Prostate gland (tissue), 2 donors: ENCODE results near the gene SFTPD. TPM values are rescaled to one million over a fixed set of nuclear protein-coding genes. Genes with fewer than 3 reads are reported as not detected.
"Not testable (repeated sequence)": the region's sequence is repeated elsewhere in the genome, so short reads cannot be mapped to it uniquely, and the experiment has no call there.

Source experiments
- DNase-seq: peaks from one replicate; pipeline ENCODE4 v3.0.0-alpha.2; 2019; ENCODE audit warnings: low spot score
- H3K27ac ChIP-seq, 2 donors: fragments of 200-600 bp; sonication (generic); 2 replicates each; pipeline ENCODE4 v1.5.1; 2017 to 2019
- H3K27me3 ChIP-seq: fragments of 200-600 bp; sonication (generic); replicated peaks from 2 replicates; pipeline ENCODE4 v1.5.1; 2019; ENCODE audit not compliant: insufficient read depth
- H3K36me3 ChIP-seq, 2 donors: fragments of 200-600 bp; sonication (generic); 1 replicate in 1 of 2; 2 replicates in 1 of 2; pipeline versions ENCODE4 v1.5.1 to v1.8.1; 2017 to 2019
- H3K4me1 ChIP-seq: fragments of 200-600 bp; sonication (generic); replicated peaks from 2 replicates; pipeline ENCODE4 v1.5.1; 2019
- H3K4me3 ChIP-seq, 2 donors: fragments of 200-600 bp; sonication (generic); 2 replicates each; pipeline ENCODE4 v1.5.1; 2017 to 2019
- H3K9me3 ChIP-seq: fragments of 200-600 bp; sonication (generic); 2 replicates; pipeline ENCODE4 v1.5.1; 2017
- CTCF ChIP-seq, 4 experiments: fragments of 200-600 bp in 2 of 4; fragments of 450-650 bp in 2 of 4; sonication (generic) in 2 of 4; IDR thresholded peaks; 1 replicate in 3 of 4; 2 replicates in 1 of 4; pipeline ENCODE4 v1.5.1; 2016 to 2019; ENCODE audit warnings: antibody characterized with exemption in 4 of 4, mild to moderate bottlenecking in 2 of 4, moderate library complexity in 2 of 4
- POLR2A ChIP-seq: fragments of 450-650 bp; IDR thresholded peaks from one replicate; pipeline ENCODE4 v1.6.1; 2016; ENCODE audit warnings: antibody characterized with exemption, mild to moderate bottlenecking
- POLR2AphosphoS5 ChIP-seq: sonication (generic); formaldehyde crosslinking; IDR thresholded peaks from one replicate; pipeline ENCODE4 v1.6.1; 2017; ENCODE audit warnings: antibody characterized with exemption
- WGBS: methylation state at CpG from one replicate; pipeline ENCODE4 v1.1.5; 2018; 5-methylcytosine and 5-hydroxymethylcytosine counted together
- intact Hi-C: fragments of 100-400 bp; cut with DNase I; formaldehyde crosslinking; loops from one replicate; pipeline ENCODE4 v1.14.2; 2022
- total RNA-seq, 2 donors: library from RNA; depleted of rRNA; stranded (reverse); fragments of >200 nt; gene quantifications; one replicate each; pipeline ENCODE4 v1.1.0, GENCODE V29; 2016

SFTPD gene
- total RNA-seq, 2 donors from 2014 or later: 2.1 to 2.6 TPM

GRCh38 chr10:79914512-79914911 is 34.4 kb downstream of the SFTPD start:
- DNase-seq, H3K9me3 ChIP-seq, H3K36me3 ChIP-seq, intact Hi-C loops, H3K27me3 ChIP-seq, H3K4me3 ChIP-seq, H3K27ac ChIP-seq, H3K4me1 ChIP-seq: not testable (repeated sequence)
- WGBS: 61% methylated on average over 1 of the region's 1 CpG

GRCh38 chr10:79910836-79911235 is 38.1 kb downstream of the SFTPD start:
- no peaks in the 10 kb centered on the region for H3K4me1 ChIP-seq
- intact Hi-C loops: no loop called here
- WGBS: 89% methylated on average over 2 of the region's 2 CpGs
- no peak for DNase-seq
- H3K27me3 ChIP-seq: no peaks in the 10 kb centered on the region
- H3K9me3 ChIP-seq: no peaks in the 10 kb centered on the region
- H3K4me3 ChIP-seq: no peak overlapping the region
- H3K27ac ChIP-seq: no peak overlapping the region
- TF ChIP-seq POLR2A (no peak), CTCF (IDR thresholded peaks at IDR 0.05) (no peak), POLR2AphosphoS5 (no peak)
- H3K36me3 ChIP-seq: no peaks in the 10 kb centered on the region

- Histone ChIP-seq H3K4me3 (no peak overlapping the region), H3K27me3 (no peaks in the 10 kb centered on the region), H3K4me1 (no peaks in the 10 kb centered on the region), H3K36me3 (no peaks in the 10 kb centered on the region), H3K27ac (no peak overlapping the region), H3K9me3 (no peaks in the 10 kb centered on the region)
- intact Hi-C loops: no loop called here
- 83% methylated on average over 3 of the region's 3 CpGs for WGBS
- TF ChIP-seq CTCF (IDR thresholded peaks at IDR 0.05) (no peak), POLR2AphosphoS5 (no peak), POLR2A (no peak)
- no peak for DNase-seq
Observed at GRCh38 chr10:79910344-79910743, 38.6 kb downstream of the SFTPD start.

GRCh38 chr10:79905322-79906314 is 43.3 kb downstream of the SFTPD start:
- H3K27ac ChIP-seq: peak overlapping the region; percentile 62 to 69
- H3K9me3 ChIP-seq: no peaks in the 10 kb centered on the region
- 30% methylated on average over 10 of the region's 10 CpGs for WGBS

More at GRCh38 chr10:79905322-79906314, 43.3 kb downstream of the SFTPD start:
- DNase-seq: no peak
- H3K4me3 ChIP-seq: peak overlapping the region; percentile 48 to 51
- H3K36me3 ChIP-seq: no peaks in the 10 kb centered on the region
- H3K4me1 ChIP-seq: no peaks in the 10 kb centered on the region
- intact Hi-C loops: no loop called here
- no peaks in the 10 kb centered on the region for H3K27me3 ChIP-seq
- no peak for TF ChIP-seq POLR2A
- TF ChIP-seq POLR2AphosphoS5: no peak
- no peak for TF ChIP-seq CTCF (IDR thresholded peaks at IDR 0.05)
